ENCODE measurements around the gene GFRA1. TPM values are rescaled to one million over a fixed set of nuclear protein-coding genes. Genes with fewer than 3 reads are reported as not detected.

GFRA1 gene
- total and polyA plus RNA-seq, 2 donors (not counting 1 experiment from before 2014, with no cell fraction given) = not detected

DNA sequence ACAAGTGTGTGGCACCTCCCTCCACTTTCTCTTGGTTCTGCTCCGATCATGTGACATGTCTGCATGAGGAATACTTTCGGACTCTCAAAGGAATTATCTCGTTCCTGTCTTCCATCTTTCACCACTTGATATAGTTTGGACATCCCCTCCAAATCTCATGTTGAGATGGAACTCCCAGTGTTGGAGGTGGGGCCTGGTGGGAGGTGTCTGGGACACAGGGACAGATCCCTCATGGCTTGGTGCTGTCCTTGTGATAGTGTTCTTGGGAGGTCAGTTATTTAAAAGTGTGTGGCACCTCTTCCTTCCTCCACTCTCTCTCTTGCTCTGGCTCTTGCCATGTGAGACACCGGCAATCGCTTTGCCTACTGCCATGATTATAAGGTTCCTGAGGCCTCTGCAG is 166.4 kb downstream of the GFRA1 start:
- no peaks in the 10 kb centered on the region for H4K20me1 ChIP-seq (ENCODE audit: control insufficient read depth, insufficient read depth, low read length, poor library complexity, severe bottlenecking)
- peaks cover 0 to 16% (median 0%) of the 10 kb centered on the region in 3 donors for H3K9me3 ChIP-seq (ENCODE audit: control extremely low read depth in 1 of 3, control insufficient read depth in 2 of 3, insufficient read depth in 1 of 3, low read length in 2 of 3)
- no peaks in the 10 kb centered on the region for H3K79me2 ChIP-seq (ENCODE audit: control insufficient read depth, insufficient read depth, low read length)
- no peaks in the 10 kb centered on the region for H3K36me3 ChIP-seq (replicated peaks in 1 of 2; ENCODE audit: control extremely low read depth in 1 of 2, control insufficient read depth in 1 of 2, extremely low read depth in 1 of 2, insufficient read depth in 2 of 2, low read length in 1 of 2)
- peaks cover 3% of the 10 kb centered on the region for H3K9me3 Mint-ChIP-seq (ENCODE audit: insufficient read depth)
- intact Hi-C loops (cut with micrococcal nuclease) = no loop called here
- H2AFZ ChIP-seq (ENCODE audit: insufficient read depth, low read depth, low read length, poor library complexity, severe bottlenecking) = no peak overlapping the region
- no peak overlapping the region for H3K4me2 ChIP-seq (replicated peaks; ENCODE audit: low read depth, low read length, poor library complexity, severe bottlenecking)
- no peaks in the 10 kb centered on the region for H3K27me3 Mint-ChIP-seq
- TF ChIP-seq, protein P1, sequence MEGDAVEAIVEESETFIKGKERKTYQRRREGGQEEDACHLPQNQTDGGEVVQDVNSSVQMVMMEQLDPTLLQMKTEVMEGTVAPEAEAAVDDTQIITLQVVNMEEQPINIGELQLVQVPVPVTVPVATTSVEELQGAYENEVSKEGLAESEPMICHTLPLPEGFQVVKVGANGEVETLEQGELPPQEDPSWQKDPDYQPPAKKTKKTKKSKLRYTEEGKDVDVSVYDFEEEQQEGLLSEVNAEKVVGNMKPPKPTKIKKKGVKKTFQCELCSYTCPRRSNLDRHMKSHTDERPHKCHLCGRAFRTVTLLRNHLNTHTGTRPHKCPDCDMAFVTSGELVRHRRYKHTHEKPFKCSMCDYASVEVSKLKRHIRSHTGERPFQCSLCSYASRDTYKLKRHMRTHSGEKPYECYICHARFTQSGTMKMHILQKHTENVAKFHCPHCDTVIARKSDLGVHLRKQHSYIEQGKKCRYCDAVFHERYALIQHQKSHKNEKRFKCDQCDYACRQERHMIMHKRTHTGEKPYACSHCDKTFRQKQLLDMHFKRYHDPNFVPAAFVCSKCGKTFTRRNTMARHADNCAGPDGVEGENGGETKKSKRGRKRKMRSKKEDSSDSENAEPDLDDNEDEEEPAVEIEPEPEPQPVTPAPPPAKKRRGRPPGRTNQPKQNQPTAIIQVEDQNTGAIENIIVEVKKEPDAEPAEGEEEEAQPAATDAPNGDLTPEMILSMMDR (IDR thresholded peaks at IDR 0.05) = no peak
- TF ChIP-seq EZH2 (IDR thresholded peaks at IDR 0.05; ENCODE audit: borderline replicate concordance, insufficient read depth, low read depth, low read length, poor library complexity, severe bottlenecking) = no peak
- H3K4me1 ChIP-seq (ENCODE audit: control insufficient read depth in 2 of 2, insufficient read depth in 2 of 2, low read length in 2 of 2) = no peaks in the 10 kb centered on the region
- ATAC-seq (ENCODE audit: low read depth) (no peak), DNase-seq (no peak)
- H3K4me3 Mint-ChIP-seq = no peak overlapping the region
- no peak overlapping the region for H3K27ac Mint-ChIP-seq
- H3K27ac ChIP-seq (ENCODE audit: low read length in 2 of 2) = no peak overlapping the region
- no peak overlapping the region for H3K4me3 ChIP-seq (ENCODE audit: control extremely low read depth in 1 of 5, extremely low read depth in 1 of 5, insufficient read depth in 1 of 5, low read depth in 2 of 5, low read length in 4 of 5)
- no peaks in the 10 kb centered on the region for H3K27me3 ChIP-seq (replicated peaks in 1 of 4; ENCODE audit: control extremely low read depth in 1 of 4, control insufficient read depth in 3 of 4, insufficient read depth in 4 of 4, low read length in 3 of 4)
- no peaks in the 10 kb centered on the region for H3K4me1 Mint-ChIP-seq
- CTCF ChIA-PET = no interaction called here
- POLR2A ChIA-PET = no interaction called here
- 100% methylated on average over 4 of the region's 5 CpGs for WGBS (ENCODE audit: insufficient coverage)
- no peak overlapping the region for H3K9ac ChIP-seq (ENCODE audit: low read length)

DNA sequence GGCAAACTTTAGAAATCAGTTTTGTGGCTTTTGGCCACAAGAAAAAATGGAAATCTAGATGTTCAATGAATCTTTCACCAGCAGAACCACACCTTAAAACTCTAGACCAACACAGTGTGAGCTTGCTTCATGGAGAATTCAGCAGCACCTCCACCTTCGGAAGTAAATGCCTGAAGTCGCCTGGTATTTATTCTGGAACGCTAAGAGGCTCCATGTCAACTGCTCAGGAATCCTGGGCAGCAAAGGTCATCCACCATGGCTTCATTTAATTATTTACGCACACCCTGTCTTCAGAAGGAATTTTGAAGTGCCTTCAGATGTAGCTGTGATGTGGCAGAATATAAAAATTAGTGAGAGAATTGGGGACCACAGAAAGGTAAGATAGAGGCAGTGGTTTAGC is 167.7 kb downstream of the GFRA1 start:
- Mint-ChIP-seq H3K27me3 (no peaks in the 10 kb centered on the region), H3K4me1 (no peaks in the 10 kb centered on the region), H3K27ac (no peak overlapping the region), H3K9me3 (ENCODE audit: insufficient read depth) (peaks cover 3% of the 10 kb centered on the region), H3K4me3 (no peak overlapping the region)
- Histone ChIP-seq H3K9ac (ENCODE audit: low read length) (no peak overlapping the region), H3K4me1 (ENCODE audit: control insufficient read depth in 2 of 2, insufficient read depth in 2 of 2, low read length in 2 of 2) (no peaks in the 10 kb centered on the region), H3K27ac (ENCODE audit: low read length in 2 of 2) (no peak overlapping the region), H3K9me3 (ENCODE audit: control extremely low read depth in 1 of 3, control insufficient read depth in 2 of 3, insufficient read depth in 1 of 3, low read length in 2 of 3) (peaks cover 0 to 13% (median 0%) of the 10 kb centered on the region in 3 donors), H4K20me1 (ENCODE audit: control insufficient read depth, insufficient read depth, low read length, poor library complexity, severe bottlenecking) (no peaks in the 10 kb centered on the region), H3K27me3 (replicated peaks in 1 of 4; ENCODE audit: control extremely low read depth in 1 of 4, control insufficient read depth in 3 of 4, insufficient read depth in 4 of 4, low read length in 3 of 4) (no peaks in the 10 kb centered on the region), H3K79me2 (ENCODE audit: control insufficient read depth, insufficient read depth, low read length) (no peaks in the 10 kb centered on the region), H3K4me3 (ENCODE audit: control extremely low read depth in 1 of 5, extremely low read depth in 1 of 5, insufficient read depth in 1 of 5, low read depth in 2 of 5, low read length in 4 of 5) (no peak overlapping the region), H3K4me2 (replicated peaks; ENCODE audit: low read depth, low read length, poor library complexity, severe bottlenecking) (no peak overlapping the region), H2AFZ (ENCODE audit: insufficient read depth, low read depth, low read length, poor library complexity, severe bottlenecking) (no peak overlapping the region), H3K36me3 (replicated peaks in 1 of 2; ENCODE audit: control extremely low read depth in 1 of 2, control insufficient read depth in 1 of 2, extremely low read depth in 1 of 2, insufficient read depth in 2 of 2, low read length in 1 of 2) (no peaks in the 10 kb centered on the region)
- ATAC-seq (ENCODE audit: low read depth) = no peak
- ChIA-PET CTCF (no interaction called here), POLR2A (no interaction called here)
- intact Hi-C loops (cut with micrococcal nuclease) = no loop called here
- 97% methylated on average over 3 of the region's 4 CpGs for whole genome bisulfite sequencing (ENCODE audit: insufficient coverage)
- no peak for DNase-seq
- no peak for TF ChIP-seq EZH2 (IDR thresholded peaks at IDR 0.05; ENCODE audit: borderline replicate concordance, insufficient read depth, low read depth, low read length, poor library complexity, severe bottlenecking)
- TF ChIP-seq, protein P1 (IDR thresholded peaks at IDR 0.05) = no peak

All from B cell (primary cell).